H1 (cell line): Measurements from ENCODE around the gene PRKN. TPM values are rescaled to one million over a fixed set of nuclear protein-coding genes. Genes with fewer than 3 reads are reported as not detected.

Experiments used
- CTCF ChIA-PET: fragments of 300-600 bp; sonication (Branson Sonifier 250); formaldehyde crosslinking; loops from one replicate; lab custom pipeline; 2021; ENCODE audit not compliant: partially characterized antibody; lab: Charles Lee
- POLR2A ChIA-PET: fragments of 300-600 bp; sonication (Branson Sonifier 250); formaldehyde crosslinking; loops from one replicate; lab custom pipeline; 2021; ENCODE audit warnings: inconsistent platforms; ENCODE audit not compliant: partially characterized antibody; lab: Charles Lee
- DNase-seq, 2 experiments: peaks; one replicate each; pipeline versions ENCODE4 v3.0.0 to v3.0.0-alpha.2; 2010 to 2022; ENCODE audit warnings: low spot score in 2 of 2, low read depth in 1 of 2, mixed read lengths in 1 of 2
- FAIRE-seq: peaks from 2 replicates; lab custom pipeline; 2011; peaks lifted over from hg19 to GRCh38; lab: Jason Lieb, UNC
- H2AFZ ChIP-seq: 2 replicates; pipeline ENCODE4 v1.8.1; 2012; ENCODE audit warnings: low read length, inconsistent platforms
- H2AK5ac ChIP-seq: 2 replicates; pipeline ENCODE4 v1.6.1; 2013; ENCODE audit warnings: low read depth, low read length
- H2BK120ac ChIP-seq: replicated peaks from 2 replicates; pipeline ENCODE3; 2013; ENCODE audit warnings: low read depth, low read length, inconsistent platforms
- H2BK12ac ChIP-seq: 2 replicates; pipeline ENCODE4 v1.6.1; 2013; ENCODE audit warnings: low read depth, low read length
- H2BK15ac ChIP-seq: 2 replicates; pipeline ENCODE4 v1.6.1; 2013; ENCODE audit warnings: low read length
- H2BK20ac ChIP-seq: 2 replicates; pipeline ENCODE4 v1.6.1; 2013; ENCODE audit warnings: low read length
- H2BK5ac ChIP-seq: 2 replicates; pipeline ENCODE4 v1.6.1; 2013; ENCODE audit warnings: low read depth, low read length
- H3K14ac ChIP-seq: 2 replicates; pipeline ENCODE4 v1.6.1; 2013; ENCODE audit warnings: inconsistent platforms; ENCODE audit not compliant: insufficient read length
- H3K18ac ChIP-seq: 2 replicates; pipeline ENCODE4 v1.6.1; 2013; ENCODE audit warnings: low read length; ENCODE audit errors: extremely low read depth
- H3K23ac ChIP-seq: 2 replicates; pipeline ENCODE4 v1.6.1; 2013; ENCODE audit warnings: inconsistent platforms; ENCODE audit not compliant: insufficient read length
- H3K23me2 ChIP-seq: 2 replicates; pipeline ENCODE4 v1.6.1; 2013; ENCODE audit warnings: low read depth, low read length
- H3K27ac ChIP-seq: 2 replicates; pipeline ENCODE4 v1.6.1; 2011; ENCODE audit warnings: low read depth, low read length, inconsistent platforms
- H3K27me3 ChIP-seq, 4 experiments: replicated peaks in 1 of 4; 1 replicate in 1 of 4; 2 replicates in 3 of 4; pipeline versions ENCODE4 v1.6.1 to v1.8.1; 2011 to 2013; ENCODE audit warnings: low read length in 3 of 4, mild to moderate bottlenecking in 3 of 4, inconsistent platforms in 2 of 4, mixed read lengths in 2 of 4, moderate library complexity in 1 of 4; ENCODE audit not compliant: control insufficient read depth in 3 of 4, insufficient read depth in 3 of 4; ENCODE audit errors: extremely low read depth in 1 of 4
- H3K36me3 ChIP-seq, 4 experiments: 2 replicates each; pipeline versions ENCODE4 v1.6.1 to v1.8.1; 2011 to 2013; ENCODE audit warnings: mild to moderate bottlenecking in 4 of 4, low read length in 3 of 4, moderate library complexity in 2 of 4, control low read depth in 1 of 4, inconsistent platforms in 1 of 4; ENCODE audit not compliant: insufficient read depth in 4 of 4, control insufficient read depth in 2 of 4
- H3K4ac ChIP-seq: replicated peaks from 2 replicates; pipeline ENCODE3; 2013; ENCODE audit warnings: low read length, low read depth, mixed read lengths, inconsistent platforms; ENCODE audit not compliant: insufficient read length
- H3K4me1 ChIP-seq, 4 experiments: replicated peaks in 1 of 4; 1 replicate in 1 of 4; 2 replicates in 3 of 4; pipeline versions ENCODE4 v1.6.1 to v1.8.1; 2011 to 2013; ENCODE audit warnings: low read length in 3 of 4, inconsistent platforms in 2 of 4, mixed read lengths in 1 of 4; ENCODE audit not compliant: insufficient read depth in 4 of 4, control insufficient read depth in 3 of 4
- H3K4me2 ChIP-seq, 2 experiments: 2 replicates each; pipeline versions ENCODE4 v1.6.1 to v1.8.1; 2011 to 2013; ENCODE audit warnings: low read depth in 2 of 2, low read length in 2 of 2, control low read depth in 1 of 2, inconsistent platforms in 1 of 2, mild to moderate bottlenecking in 1 of 2; ENCODE audit not compliant: insufficient read depth in 1 of 2
- H3K4me3 ChIP-seq, 4 experiments: fragments of 200-600, 300-600 bp in 1 of 4; sonication (generic), shearing (Covaris generic), sonication (Bioruptor Twin) in 1 of 4; 2 replicates each; pipeline versions ENCODE4 v1.5.1 to v1.8.1; 2011 to 2016; ENCODE audit warnings: low read length in 4 of 4, low read depth in 3 of 4, control low read depth in 2 of 4, inconsistent platforms in 2 of 4, mild to moderate bottlenecking in 2 of 4, mixed read lengths in 1 of 4, moderate library complexity in 1 of 4; ENCODE audit not compliant: insufficient read depth in 2 of 4; ENCODE audit errors: extremely low read depth in 1 of 4
- H3K56ac ChIP-seq: replicated peaks from 2 replicates; pipeline ENCODE3; 2013; ENCODE audit warnings: low read depth, mild to moderate bottlenecking, mixed read lengths, low read length, inconsistent platforms; ENCODE audit not compliant: insufficient read length
- H3K79me1 ChIP-seq: 2 replicates; pipeline ENCODE4 v1.6.1; 2013; ENCODE audit warnings: low read depth, low read length, control low read depth
- H3K79me2 ChIP-seq, 2 experiments: 2 replicates each; pipeline versions ENCODE4 v1.6.1 to v1.8.1; 2012 to 2013; ENCODE audit warnings: low read length in 2 of 2, mild to moderate bottlenecking in 2 of 2, inconsistent platforms in 1 of 2; ENCODE audit not compliant: insufficient read depth in 2 of 2, control insufficient read depth in 1 of 2
- H3K9ac ChIP-seq, 4 experiments: replicated peaks in 1 of 4; 1 replicate in 1 of 4; 2 replicates in 3 of 4; pipeline versions ENCODE4 v1.6.1 to v1.8.1; 2011 to 2013; ENCODE audit warnings: low read depth in 3 of 4, low read length in 3 of 4, control low read depth in 2 of 4, mild to moderate bottlenecking in 2 of 4, moderate library complexity in 2 of 4, inconsistent platforms in 1 of 4; ENCODE audit errors: extremely low read depth in 1 of 4
- H3K9me3 ChIP-seq, 2 experiments: 2 replicates each; pipeline versions ENCODE4 v1.6.1 to v1.8.1; 2012 to 2013; ENCODE audit warnings: mild to moderate bottlenecking in 2 of 2, moderate library complexity in 2 of 2, control low read depth in 1 of 2, inconsistent platforms in 1 of 2, low read depth in 1 of 2, low read length in 1 of 2, mixed read lengths in 1 of 2; ENCODE audit not compliant: insufficient read depth in 2 of 2
- H4K20me1 ChIP-seq, 2 experiments: replicated peaks in 1 of 2; 2 replicates each; pipeline versions ENCODE3 to v1.8.1; 2011 to 2013; ENCODE audit warnings: inconsistent platforms in 2 of 2, low read length in 2 of 2, mild to moderate bottlenecking in 1 of 2; ENCODE audit not compliant: insufficient read depth in 2 of 2, control insufficient read depth in 1 of 2
- H4K5ac ChIP-seq: 2 replicates; pipeline ENCODE4 v1.6.1; 2013; ENCODE audit warnings: low read length, low read depth, mixed read lengths, inconsistent platforms; ENCODE audit not compliant: insufficient read length
- H4K8ac ChIP-seq: 2 replicates; pipeline ENCODE4 v1.8.0; 2013; ENCODE audit warnings: mild to moderate bottlenecking, moderate library complexity, low read length, inconsistent platforms; ENCODE audit not compliant: insufficient read depth; ENCODE audit errors: extremely low read depth
- H4K91ac ChIP-seq: replicated peaks from 2 replicates; pipeline ENCODE3; 2013; ENCODE audit warnings: low read length, mixed read lengths, inconsistent platforms; ENCODE audit not compliant: insufficient read length
- CEBPB ChIP-seq: IDR thresholded peaks from 2 replicates; pipeline ENCODE4 v1.6.1; 2012; ENCODE audit warnings: low read depth, low read length
- JUND ChIP-seq: IDR thresholded peaks from 2 replicates; pipeline ENCODE4 v1.6.1; 2011; ENCODE audit warnings: mild to moderate bottlenecking, improper control_type of control experiment, low read length
- TEAD4 ChIP-seq: IDR thresholded peaks from 2 replicates; pipeline ENCODE4 v1.6.1; 2012; ENCODE audit warnings: low read depth, low read length, inconsistent platforms, mixed read lengths
- WGBS, 2 experiments: shearing (Covaris generic) in 1 of 2; methylation state at CpG; one replicate each; pipeline versions ENCODE4 v1.1.6 to v1.1.7; 2013 to 2015; ENCODE audit warnings: low lambda C conversion rate in 2 of 2, mixed read lengths in 2 of 2, inconsistent platforms in 1 of 2, low coverage in 1 of 2, missing lambda C conversion rate in 1 of 2; ENCODE audit not compliant: insufficient replicate concordance in 2 of 2, insufficient coverage in 1 of 2, insufficient read length in 1 of 2; ENCODE audit errors: extremely low coverage in 1 of 2, missing lambda C conversion rate in 1 of 2; 5-methylcytosine and 5-hydroxymethylcytosine counted together
- polyA plus RNA-seq, 7 experiments: library from polyadenylated mRNA; depleted of rRNA in 3 of 7; stranded (reverse) in 5 of 7; unstranded in 2 of 7; fragments of >200 nt in 5 of 7; fragments of 200-250 nt in 2 of 7; gene quantifications; 1 replicate in 5 of 7; 2 replicates in 1 of 7; 4 replicates in 1 of 7; pipeline versions ENCODE4 v1.2.1 to v1.2.3, GENCODE V29; 2011 to 2013; ENCODE audit warnings: missing spikeins in 2 of 7, mixed read lengths in 2 of 7
- total RNA-seq: library from RNA; stranded (reverse); fragmentation: NEBNext Ultra II Directional; extraction: Animal tissue kit (Norgen Biotek cat#: 25700); gene quantifications from 2 replicates; pipeline ENCODE4 v1.2.1, GENCODE V29; 2021

Gene PRKN
- total and polyA plus RNA-seq, 2 of the 8 experiments (the other 6 are each of a cell fraction or from before 2014, with no cell fraction given), result 0.13 to 0.29 TPM

DNA sequence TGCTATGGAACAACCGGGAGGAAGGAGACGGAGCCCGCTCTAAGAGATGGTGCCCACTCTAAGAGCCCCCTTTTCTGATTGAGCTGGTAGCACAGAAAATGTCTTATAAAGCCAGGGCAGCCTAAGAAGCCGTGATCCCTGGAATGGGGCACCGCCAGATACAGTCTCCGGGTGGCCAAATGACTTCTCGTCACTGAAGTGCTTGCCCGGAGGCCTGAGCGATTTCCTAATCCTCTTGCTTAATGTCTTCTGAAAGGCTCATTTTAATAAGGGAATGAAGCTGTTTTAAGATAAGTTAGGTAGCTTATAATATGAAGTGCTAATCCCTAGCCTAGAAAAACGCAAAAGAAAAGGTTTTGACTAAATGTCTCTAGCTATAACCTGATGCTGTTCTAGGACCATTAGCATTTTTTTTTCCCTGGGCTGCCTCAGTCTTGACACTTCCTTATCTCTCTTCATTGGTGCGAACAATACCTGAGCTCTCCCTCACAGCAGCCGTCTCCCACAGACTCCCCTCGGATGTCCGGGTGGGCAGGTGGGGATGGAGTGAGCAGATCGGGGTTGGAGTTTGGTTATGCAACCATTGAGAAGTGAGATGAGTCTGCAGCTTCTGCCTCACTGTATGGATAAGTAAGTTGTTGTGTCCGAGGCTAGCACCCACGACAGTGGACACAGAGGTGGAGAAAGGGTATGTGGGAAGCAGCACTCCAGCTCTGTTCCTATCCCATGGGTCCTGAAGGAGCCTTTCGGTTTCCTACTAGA is 894.3 kb downstream of the PRKN start:
- H3K79me1 ChIP-seq, result no peaks in the 10 kb centered on the region
- no peaks in the 10 kb centered on the region for H4K20me1 ChIP-seq
- no peak for DNase-seq
- H2BK12ac ChIP-seq, result no peak overlapping the region
- no peak overlapping the region for H2BK5ac ChIP-seq
- H2AFZ ChIP-seq, result no peak overlapping the region
- no peak overlapping the region for H3K4me3 ChIP-seq
- H2BK15ac ChIP-seq, result no peak overlapping the region
- peaks cover 0 to 7% (median 2%) of the 10 kb centered on the region in 4 experiments; a peak in 5 of 7 replicates for H3K4me1 ChIP-seq
- no peak overlapping the region for H3K56ac ChIP-seq
- H3K9ac ChIP-seq, result no peak overlapping the region
- WGBS, 2 experiments, result 90% methylated on average over 18 of the region's 18 CpGs; no CpG with 5 or more reads in 1 of the 2 experiments
- no peak overlapping the region for H2BK20ac ChIP-seq
- no peak overlapping the region for H2AK5ac ChIP-seq
- H3K14ac ChIP-seq, result no peak overlapping the region
- H2BK120ac ChIP-seq, result no peak overlapping the region
- ChIA-PET CTCF (interaction anchor here (0.6 to 1.4 kb wide), 12 partner anchors 9 to 859 kb away, joined by 3 to 5 read pairs (median 3); no protein-coding TSS in a partner anchor), POLR2A (no interaction called here)
- H3K23me2 ChIP-seq, result no peaks in the 10 kb centered on the region
- H3K23ac ChIP-seq, result no peak overlapping the region
- no peaks in the 10 kb centered on the region for H3K79me2 ChIP-seq
- no peak overlapping the region for H3K18ac ChIP-seq
- no peak overlapping the region for H4K8ac ChIP-seq
- no peak for FAIRE-seq
- TF ChIP-seq JUND (no peak), TEAD4 (no peak), CEBPB (no peak)
- H3K4ac ChIP-seq, result no peak overlapping the region
- H3K27me3 ChIP-seq, result no peaks in the 10 kb centered on the region
- H3K36me3 ChIP-seq, result no peaks in the 10 kb centered on the region
- H3K27ac ChIP-seq, result no peak overlapping the region
- no peak overlapping the region for H4K5ac ChIP-seq
- H3K4me2 ChIP-seq, result no peak overlapping the region
- no peak overlapping the region for H4K91ac ChIP-seq
- H3K9me3 ChIP-seq, result no peaks in the 10 kb centered on the region
